Mesothelial cell of epicardium (in vitro differentiated cells): ENCODE results near the gene REV1. TPM values are rescaled to one million over a fixed set of nuclear protein-coding genes. Genes with fewer than 3 reads are reported as not detected.

Source experiments
- DNase-seq, 2 experiments: peaks; one replicate each; pipeline ENCODE4 v3.0.0; 2021; ENCODE audit warnings: low spot score in 2 of 2; ENCODE audit not compliant: unreplicated experiment in 2 of 2
- H3K27ac Mint-ChIP-seq: 2 replicates; pipeline ENCODE4 v1.8.0; 2021; ENCODE audit warnings: mixed read lengths
- H3K27me3 Mint-ChIP-seq: 2 replicates; pipeline ENCODE4 v1.8.0; 2021; ENCODE audit warnings: low read depth, mixed read lengths
- H3K36me3 Mint-ChIP-seq: 2 replicates; pipeline ENCODE4 v1.8.0; 2021; ENCODE audit warnings: mixed read lengths
- H3K4me1 Mint-ChIP-seq: 2 replicates; pipeline ENCODE4 v1.8.0; 2021; ENCODE audit warnings: mixed read lengths
- H3K4me3 Mint-ChIP-seq: 2 replicates; pipeline ENCODE4 v1.8.0; 2021; ENCODE audit warnings: mild to moderate bottlenecking, moderate library complexity, mixed read lengths
- H3K9me3 Mint-ChIP-seq: 2 replicates; pipeline ENCODE4 v1.8.0; 2021; ENCODE audit warnings: mixed read lengths
- CTCF ChIP-seq: fragments of 200-600 bp; sonication (generic); IDR thresholded peaks from one replicate; pipeline ENCODE4 v1.5.0; 2021; ENCODE audit warnings: antibody characterized with exemption; ENCODE audit not compliant: unreplicated experiment
- total RNA-seq: library from RNA; stranded (reverse); gene quantifications from 3 replicates; pipeline ENCODE4 v1.2.1, GENCODE V29; 2021

Gene REV1
- total RNA-seq, 1 donor from 2014 or later: 58.7 TPM

- Mint-ChIP-seq H3K4me3 (no peak overlapping the region), H3K4me1 (peaks cover 16% of the 10 kb centered on the region), H3K9me3 (no peaks in the 10 kb centered on the region), H3K27ac (no peak overlapping the region), H3K27me3 (no peaks in the 10 kb centered on the region), H3K36me3 (peaks cover 37% of the 10 kb centered on the region)
- TF ChIP-seq CTCF: no peak
- DNase-seq: no peak
These were observed 88.0 kb downstream of the REV1 start for GRCh38 chr2:99401841-99402240.

GRCh38 chr2:99399795-99400194, 90.0 kb downstream of the REV1 start:
- no peaks in the 10 kb centered on the region for H3K27me3 Mint-ChIP-seq
- peaks cover 12% of the 10 kb centered on the region for H3K4me1 Mint-ChIP-seq
- peaks cover 38% of the 10 kb centered on the region for H3K36me3 Mint-ChIP-seq
- TF ChIP-seq CTCF: no peak
- DNase-seq: no peak
- H3K4me3 Mint-ChIP-seq: no peak overlapping the region
- H3K27ac Mint-ChIP-seq: peak overlapping the region; percentile 22
- H3K9me3 Mint-ChIP-seq: no peaks in the 10 kb centered on the region

GRCh38 chr2:99399063-99399462, 90.8 kb downstream of the REV1 start:
- Mint-ChIP-seq H3K4me3 (no peak overlapping the region), H3K9me3 (no peaks in the 10 kb centered on the region), H3K27me3 (no peaks in the 10 kb centered on the region), H3K36me3 (peaks cover 41% of the 10 kb centered on the region), H3K4me1 (peaks cover 5% of the 10 kb centered on the region), H3K27ac (no peak overlapping the region)
- TF ChIP-seq CTCF: no peak
- DNase-seq: no peak

GRCh38 chr2:99398303-99398702, 91.5 kb downstream of the REV1 start:
- Mint-ChIP-seq H3K36me3 (peaks cover 45% of the 10 kb centered on the region), H3K4me1 (no peaks in the 10 kb centered on the region), H3K4me3 (no peak overlapping the region), H3K27ac (no peak overlapping the region), H3K27me3 (no peaks in the 10 kb centered on the region), H3K9me3 (no peaks in the 10 kb centered on the region)
- TF ChIP-seq CTCF: no peak
- no peak for DNase-seq

- no peaks in the 10 kb centered on the region for H3K9me3 Mint-ChIP-seq
- no peaks in the 10 kb centered on the region for H3K27me3 Mint-ChIP-seq
- H3K4me1 Mint-ChIP-seq: no peaks in the 10 kb centered on the region
- TF ChIP-seq CTCF: no peak
- peaks cover 39% of the 10 kb centered on the region for H3K36me3 Mint-ChIP-seq
- no peak overlapping the region for H3K4me3 Mint-ChIP-seq
- DNase-seq: no peak
- no peak overlapping the region for H3K27ac Mint-ChIP-seq
These were observed 92.4 kb downstream of the REV1 start for GRCh38 chr2:99397266-99397920.

- Mint-ChIP-seq H3K27me3 (no peaks in the 10 kb centered on the region), H3K27ac (no peak overlapping the region), H3K4me3 (no peak overlapping the region), H3K36me3 (peaks cover 44% of the 10 kb centered on the region), H3K4me1 (no peaks in the 10 kb centered on the region), H3K9me3 (no peaks in the 10 kb centered on the region)
- TF ChIP-seq CTCF: no peak
- no peak for DNase-seq
These were observed 94.2 kb downstream of the REV1 start for GRCh38 chr2:99395589-99396130.
